Large intestine (tissue), 3 donors: ENCODE data around the gene FAM186B. TPM values are rescaled to one million over a fixed set of nuclear protein-coding genes. Genes with fewer than 3 reads are reported as not detected.
A peak's percentile ranks its signal among the peaks of the same experiment; 100 is the strongest.
"Not testable (repeated sequence)": the region's sequence is repeated elsewhere in the genome, so short reads cannot be mapped to it uniquely, and the experiment has no call there.

ENCODE experiments used
- DNase-seq, 2 donors: peaks; one replicate each; pipeline versions ENCODE4 v3.0.0 to v3.0.0-alpha.2; 2013
- H3K27ac ChIP-seq: one replicate; pipeline ENCODE4 v1.5.1; 2013; ENCODE audit warnings: low read length
- H3K27me3 ChIP-seq: 2 replicates; pipeline ENCODE4 v1.6.1; 2013; ENCODE audit warnings: low read length; ENCODE audit not compliant: control insufficient read depth, insufficient read depth
- H3K36me3 ChIP-seq: 2 replicates; pipeline ENCODE4 v1.6.1; 2013; ENCODE audit warnings: low read length; ENCODE audit not compliant: control insufficient read depth, insufficient read depth
- H3K4me1 ChIP-seq: one replicate; pipeline ENCODE4 v1.6.1; 2013; ENCODE audit warnings: low read length; ENCODE audit not compliant: control insufficient read depth, insufficient read depth
- H3K4me3 ChIP-seq: one replicate; pipeline ENCODE4 v1.5.1; 2013; ENCODE audit warnings: low read length
- H3K9me3 ChIP-seq: one replicate; pipeline ENCODE4 v1.6.1; 2013; ENCODE audit warnings: mild to moderate bottlenecking, low read depth, low read length, moderate library complexity; ENCODE audit not compliant: control insufficient read depth
- WGBS: methylation state at CpG from one replicate; pipeline ENCODE4 v1.1.5; 2013; ENCODE audit warnings: low lambda C conversion rate; ENCODE audit not compliant: insufficient coverage; 5-methylcytosine and 5-hydroxymethylcytosine counted together
- polyA plus RNA-seq: library from polyadenylated mRNA; unstranded; fragments of 120-200 nt; gene quantifications from one replicate; pipeline ENCODE4 v1.2.1, GENCODE V29; 2013

Gene FAM186B
- polyA plus RNA-seq, 1 donor = 0.91 TPM

DNA sequence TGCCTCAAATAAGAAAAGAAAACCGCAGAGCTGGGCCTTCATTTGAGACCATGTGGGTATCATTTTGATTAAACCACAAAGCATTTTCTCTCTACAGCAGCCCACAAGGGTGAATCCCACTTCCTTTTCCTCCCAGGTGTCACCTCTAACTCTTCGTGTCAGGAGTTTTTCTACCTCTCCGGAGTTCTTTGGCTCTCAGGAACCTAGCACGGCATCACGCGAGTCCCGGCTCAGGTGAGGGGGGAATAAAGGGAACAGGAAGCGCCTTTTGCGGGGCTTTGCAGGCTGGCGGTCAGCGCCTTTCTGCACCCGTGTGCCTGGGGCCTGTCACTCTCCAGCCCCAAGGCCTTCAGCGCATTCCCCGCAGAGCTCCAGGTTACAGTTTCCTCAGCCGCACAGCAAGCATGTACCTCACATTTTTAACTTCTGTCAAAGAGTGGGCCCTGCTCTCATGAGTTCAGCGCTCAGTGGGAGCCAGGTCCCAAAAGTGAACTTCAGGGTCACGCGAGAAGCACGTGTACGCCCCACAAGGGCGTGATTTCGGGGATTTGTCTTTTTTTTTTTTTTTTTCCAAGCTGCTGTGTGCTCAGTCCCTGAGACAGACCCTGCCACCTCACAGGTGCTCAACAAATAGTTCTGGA lies 17.2 kb upstream of the FAM186B start:
- Histone ChIP-seq H3K4me3 (peak overlapping the region; percentile 48), H3K4me1 (peaks cover 14% of the 10 kb centered on the region), H3K27ac (peak overlapping the region; percentile 71), H3K9me3 (no peaks in the 10 kb centered on the region), H3K36me3 (no peaks in the 10 kb centered on the region), H3K27me3 (peaks cover 9% of the 10 kb centered on the region)
- peak in 1 of 2 donors; percentile 74 for DNase-seq
- WGBS = 0% methylated on average over 1 of the region's 22 CpGs

DNA sequence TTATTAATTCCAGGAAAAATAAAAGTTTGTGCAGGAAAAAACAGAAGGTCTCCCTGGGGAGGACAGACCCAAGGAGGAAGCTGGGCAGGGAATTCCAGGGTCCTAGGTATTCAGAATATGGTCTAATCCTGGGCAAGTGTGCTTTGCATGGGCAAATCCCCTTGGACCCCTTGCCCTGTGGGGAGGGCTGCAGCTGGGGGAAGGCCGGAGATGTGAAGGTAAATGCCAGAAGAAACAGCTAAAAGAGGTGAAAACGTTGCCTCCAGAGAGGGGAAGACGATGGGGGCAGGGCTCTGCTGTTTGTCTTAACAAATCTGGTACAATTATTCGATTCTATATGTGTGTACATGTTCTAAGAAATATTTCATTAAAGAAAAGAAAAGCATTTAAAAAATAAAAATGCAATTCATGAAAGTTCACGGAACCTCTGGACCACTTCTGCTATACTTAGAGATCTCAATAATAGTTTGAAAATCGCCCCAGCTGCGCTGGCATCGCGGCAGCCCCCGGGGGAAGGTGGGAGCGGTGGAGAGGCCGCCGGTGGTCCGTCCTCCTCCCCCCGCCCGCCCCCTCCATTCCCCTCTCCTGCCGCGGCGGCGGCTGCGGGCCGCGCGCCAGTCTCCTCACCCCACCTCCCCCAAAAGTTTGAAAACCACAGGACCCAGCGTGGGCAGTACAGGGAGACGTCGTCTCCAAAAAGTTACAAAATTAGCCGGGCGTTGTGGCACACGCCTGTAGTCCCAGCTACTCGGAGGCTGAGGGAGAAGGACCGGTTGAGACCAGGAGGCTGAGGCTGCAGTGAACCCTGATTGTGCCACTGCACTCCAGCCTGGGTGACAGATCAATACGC lies 16.4 kb upstream of the FAM186B start:
- H3K36me3 ChIP-seq = no peaks in the 10 kb centered on the region
- 40% methylated on average over 4 of the region's 33 CpGs for WGBS
- peaks cover 14% of the 10 kb centered on the region for H3K27me3 ChIP-seq
- H3K27ac ChIP-seq = peak overlapping the region; percentile 71
- H3K4me3 ChIP-seq = peak overlapping the region; percentile 48
- DNase-seq = no peak
- H3K4me1 ChIP-seq = peaks cover 14% of the 10 kb centered on the region
- no peaks in the 10 kb centered on the region for H3K9me3 ChIP-seq

DNA sequence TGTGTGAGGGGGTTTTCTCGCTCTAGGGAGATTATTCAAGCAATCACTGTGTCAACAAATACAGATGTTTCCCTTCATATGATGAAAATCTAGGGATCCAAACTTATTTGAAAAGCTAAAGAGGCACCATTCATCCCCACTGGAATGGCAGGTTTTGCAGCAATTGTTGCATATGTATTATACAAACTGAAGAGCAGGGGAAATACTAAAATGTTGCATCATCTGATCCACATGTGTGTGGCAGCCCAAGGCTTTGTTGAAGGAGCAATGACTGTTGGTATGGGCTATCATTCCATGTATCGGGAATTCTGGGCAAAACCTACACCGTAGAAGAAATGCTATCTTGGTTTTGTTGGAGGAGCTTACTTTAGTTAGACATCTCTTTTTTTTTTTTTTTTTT lies 13.8 kb upstream of the FAM186B start:
- Histone ChIP-seq H3K4me3 (no peak overlapping the region), H3K27ac (no peak overlapping the region), H3K9me3 (no peaks in the 10 kb centered on the region), H3K36me3 (no peaks in the 10 kb centered on the region), H3K4me1 (peaks cover 14% of the 10 kb centered on the region), H3K27me3 (peaks cover 14% of the 10 kb centered on the region)
- WGBS = no CpG with 5 or more reads among the region's 3 CpGs
- DNase-seq = no peak

DNA sequence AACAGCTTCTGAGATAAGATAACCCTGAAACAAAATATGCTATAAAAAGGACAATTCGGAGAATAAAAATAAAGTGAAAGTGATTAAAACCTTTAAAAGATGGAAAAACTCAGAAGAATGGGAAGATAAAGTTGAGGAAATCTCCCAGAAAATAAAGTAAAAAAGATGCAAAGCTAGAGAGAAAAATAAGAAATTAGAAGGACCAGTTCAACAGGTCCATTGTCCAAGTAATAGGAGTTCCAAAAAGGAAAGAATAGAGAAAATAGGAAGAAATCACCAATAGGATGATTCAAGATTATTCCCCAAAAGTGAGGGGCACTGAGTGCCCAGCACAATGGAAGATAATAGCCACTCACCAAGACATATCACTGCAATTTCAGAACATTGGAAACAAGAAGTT lies 13.1 kb upstream of the FAM186B start:
- no peaks in the 10 kb centered on the region for H3K9me3 ChIP-seq
- H3K36me3 ChIP-seq = no peaks in the 10 kb centered on the region
- H3K4me1 ChIP-seq = peaks cover 14% of the 10 kb centered on the region
- peaks cover 14% of the 10 kb centered on the region for H3K27me3 ChIP-seq
- H3K27ac ChIP-seq = no peak overlapping the region
- H3K4me3 ChIP-seq = no peak overlapping the region
- DNase-seq = no peak
- WGBS = 36% methylated on average over 1 of the region's 1 CpG

DNA sequence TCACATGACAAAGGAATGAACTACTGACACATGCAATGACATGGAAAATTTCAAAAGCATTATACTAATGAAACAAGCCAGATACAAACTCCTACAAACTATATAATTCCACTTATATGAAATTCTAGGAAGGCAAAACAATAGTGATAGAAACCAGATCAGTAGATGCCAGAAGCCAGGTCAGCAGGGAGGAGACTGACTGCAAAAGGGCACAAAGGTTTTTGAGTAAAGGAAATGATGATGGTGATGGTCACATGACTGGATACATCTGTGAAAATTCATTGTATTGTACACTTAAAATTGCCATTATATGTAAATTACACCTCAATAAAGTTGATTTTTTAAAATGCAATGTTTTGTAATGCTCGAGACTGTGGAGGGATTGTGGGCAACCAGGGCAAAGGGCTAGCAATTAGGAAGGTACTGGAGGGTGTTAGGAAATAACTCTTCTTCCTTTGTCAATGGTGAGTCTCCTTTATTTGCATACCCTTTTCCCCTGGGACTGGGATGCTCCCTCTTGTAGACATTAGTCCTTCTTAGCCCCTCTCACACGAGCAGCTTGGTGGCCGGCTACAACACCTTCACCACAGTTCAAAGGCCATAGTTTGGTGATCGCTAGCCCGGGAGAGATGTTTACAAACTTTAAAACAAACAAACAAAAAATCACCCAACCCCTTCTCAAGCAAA lies 11.2 kb upstream of the FAM186B start:
- H3K9me3 ChIP-seq = no peaks in the 10 kb centered on the region
- no peaks in the 10 kb centered on the region for H3K36me3 ChIP-seq
- H3K27me3 ChIP-seq = peaks cover 14% of the 10 kb centered on the region
- H3K27ac ChIP-seq = no peak overlapping the region
- no peak for DNase-seq
- H3K4me1 ChIP-seq = peaks cover 2% of the 10 kb centered on the region
- WGBS = no CpG with 5 or more reads among the region's 5 CpGs
- H3K4me3 ChIP-seq = no peak overlapping the region

DNA sequence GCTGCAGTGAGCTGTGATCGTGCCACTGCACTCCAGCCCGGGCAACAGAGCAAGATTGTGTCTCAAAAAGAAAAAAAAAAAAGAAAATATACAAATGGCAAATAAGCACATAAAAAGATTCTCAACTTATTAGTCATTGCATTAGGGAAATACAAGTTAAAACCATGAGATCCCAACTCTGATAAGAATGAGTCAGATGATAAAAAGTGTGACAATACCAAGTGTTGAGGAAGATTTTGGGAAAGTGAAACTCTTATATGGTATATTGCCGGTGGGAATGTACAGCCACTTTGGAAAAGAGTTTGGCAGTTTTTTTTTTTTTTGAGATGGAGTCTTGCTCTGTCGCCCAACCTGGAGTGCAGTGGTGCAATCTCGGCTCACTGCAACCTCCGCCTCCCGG lies 10.3 kb upstream of the FAM186B start:
- no peaks in the 10 kb centered on the region for H3K4me1 ChIP-seq
- H3K4me3 ChIP-seq = no peak overlapping the region
- peaks cover 9% of the 10 kb centered on the region for H3K9me3 ChIP-seq
- WGBS = no CpG with 5 or more reads among the region's 7 CpGs
- H3K27me3 ChIP-seq = peaks cover 14% of the 10 kb centered on the region
- H3K36me3 ChIP-seq = no peaks in the 10 kb centered on the region
- no peak for DNase-seq
- H3K27ac ChIP-seq = no peak overlapping the region

DNA sequence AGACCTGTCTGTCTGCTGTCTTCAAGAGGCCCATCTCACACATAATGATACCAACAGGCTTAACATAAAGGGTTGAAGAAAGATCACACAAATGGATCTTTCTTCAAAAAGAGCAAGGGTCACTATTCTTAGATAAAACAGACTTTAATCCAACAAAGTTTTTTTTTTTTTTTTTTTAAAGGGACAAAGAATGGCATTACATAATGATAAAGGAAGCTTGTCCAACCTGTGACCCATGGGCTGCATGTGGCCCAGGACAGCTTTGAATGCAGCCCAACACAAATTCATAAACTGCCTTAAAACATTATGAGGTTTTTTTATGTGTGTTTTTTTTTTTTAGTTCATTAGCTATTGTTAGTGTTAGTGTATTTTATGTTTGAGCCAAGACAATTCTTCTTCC lies 6.8 kb upstream of the FAM186B start:
- H3K4me1 ChIP-seq = no peaks in the 10 kb centered on the region
- H3K27ac ChIP-seq = no peak overlapping the region
- peaks cover 2% of the 10 kb centered on the region for H3K27me3 ChIP-seq
- H3K36me3 ChIP-seq = no peaks in the 10 kb centered on the region
- H3K4me3 ChIP-seq = no peak overlapping the region
- no peak for DNase-seq
- H3K9me3 ChIP-seq = peaks cover 18% of the 10 kb centered on the region

DNA sequence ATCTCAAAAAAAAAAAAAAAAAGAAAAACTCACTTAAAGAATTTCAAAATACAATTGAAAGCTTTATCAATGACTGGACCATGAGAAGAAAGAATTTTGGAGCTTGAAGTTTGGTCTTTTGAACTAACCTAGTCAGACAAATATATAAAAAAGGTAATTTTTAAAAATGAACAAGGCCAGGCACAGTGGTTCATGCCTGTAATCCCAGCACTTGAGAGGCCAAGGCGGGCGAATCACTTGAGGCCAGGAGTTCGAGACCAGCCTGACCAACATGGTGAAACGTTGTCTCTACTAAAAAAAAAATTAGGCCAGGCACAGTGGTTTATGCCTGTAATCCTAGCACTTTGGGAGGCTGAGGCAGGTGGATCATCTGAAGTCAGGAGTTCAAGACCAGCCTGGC lies 5.3 kb upstream of the FAM186B start:
- H3K36me3 ChIP-seq, DNase-seq, H3K4me3 ChIP-seq, H3K27ac ChIP-seq, H3K4me1 ChIP-seq, H3K27me3 ChIP-seq: not testable (repeated sequence)
- peaks cover 18% of the 10 kb centered on the region for H3K9me3 ChIP-seq
- no CpG with 5 or more reads among the region's 4 CpGs for WGBS

DNA sequence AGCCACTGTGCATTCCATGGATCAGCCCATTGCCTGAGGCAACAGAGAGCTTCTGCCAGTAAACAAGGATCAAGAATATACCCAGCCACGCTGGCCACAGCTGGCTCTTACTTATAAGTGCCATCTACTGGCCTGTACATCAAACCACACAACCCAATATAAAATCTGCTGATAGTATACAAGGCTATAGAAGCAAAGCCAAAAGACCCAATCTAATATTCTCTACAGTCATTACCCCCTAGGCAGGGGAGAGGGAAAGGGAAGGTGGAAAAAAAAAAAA lies 4.4 kb upstream of the FAM186B start:
- Histone ChIP-seq H3K4me1 (no peaks in the 10 kb centered on the region), H3K36me3 (no peaks in the 10 kb centered on the region), H3K4me3 (no peak overlapping the region), H3K9me3 (peaks cover 18% of the 10 kb centered on the region), H3K27ac (no peak overlapping the region), H3K27me3 (no peaks in the 10 kb centered on the region)
- no CpG with 5 or more reads among the region's 1 CpG for whole genome bisulfite sequencing
- no peak for DNase-seq

DNA sequence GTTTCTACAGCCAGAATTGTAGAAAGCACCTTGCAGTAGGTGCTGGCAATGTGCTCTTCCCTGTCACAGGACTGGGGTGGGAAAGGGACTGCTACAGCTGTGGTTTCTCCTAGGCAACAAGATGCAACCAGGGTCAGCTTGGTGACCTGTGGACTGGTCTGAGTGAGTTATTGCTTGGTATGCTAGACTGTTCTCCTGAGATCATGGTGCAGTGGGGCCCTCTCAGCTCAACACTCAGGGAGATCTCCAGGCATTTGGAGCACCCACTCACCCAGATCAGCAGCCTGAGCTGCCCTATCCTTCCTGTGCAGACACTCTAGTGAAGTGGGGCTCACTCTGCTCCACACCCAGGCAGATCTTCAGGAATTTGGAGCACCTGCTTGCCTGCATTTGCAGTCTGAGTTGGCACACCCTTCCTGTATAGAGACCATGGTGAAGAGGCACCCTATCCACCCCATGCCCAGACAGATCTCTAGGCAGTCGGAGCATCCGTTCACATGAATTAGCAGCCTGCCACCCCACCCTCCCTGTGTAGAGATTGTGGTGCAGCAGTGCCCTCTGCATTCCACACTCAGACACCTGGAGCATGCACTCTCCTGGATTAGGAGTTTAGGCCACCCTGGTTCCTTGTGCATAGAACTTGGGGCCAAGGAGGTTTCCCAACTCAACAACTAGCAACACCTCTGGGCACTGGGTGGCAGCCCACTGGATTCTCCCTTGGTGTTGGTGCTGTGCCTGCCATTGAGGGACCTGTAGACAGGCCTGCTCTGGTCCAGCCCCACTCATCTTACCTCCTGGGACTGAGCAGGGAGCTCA lies 3.8 kb upstream of the FAM186B start:
- peak; percentile 21 to 55 for DNase-seq
- WGBS = no CpG with 5 or more reads among the region's 2 CpGs

More for the DNA sequence above, 3.8 kb upstream of the FAM186B start:
- Histone ChIP-seq H3K27ac (no peak overlapping the region), H3K9me3 (peaks cover 18% of the 10 kb centered on the region), H3K4me3 (no peak overlapping the region), H3K36me3 (no peaks in the 10 kb centered on the region), H3K4me1 (no peaks in the 10 kb centered on the region), H3K27me3 (no peaks in the 10 kb centered on the region)
